HG03066 (cell line): ENCODE data around the gene CLIP1.
"Not testable (repeated sequence)": the region's sequence is repeated elsewhere in the genome, so short reads cannot be mapped to it uniquely, and the experiment has no call there.

Experiments
- ATAC-seq: cut with Tn5 transposase; IDR thresholded peaks from one replicate; pipeline ENCODE4 v1.9.1; 2021; ENCODE audit warnings: low read depth; ENCODE audit not compliant: unreplicated experiment

The CLIP1 gene

GRCh38 chr12:122437656-122438121 lies 15.2 kb upstream of the CLIP1 start:
- ATAC-seq, result no peak

GRCh38 chr12:122435186-122435585 lies 12.7 kb upstream of the CLIP1 start:
- ATAC-seq, result no peak

- ATAC-seq, result not testable (repeated sequence)
Measured at GRCh38 chr12:122429043-122429442, 6.6 kb upstream of the CLIP1 start.

DNA sequence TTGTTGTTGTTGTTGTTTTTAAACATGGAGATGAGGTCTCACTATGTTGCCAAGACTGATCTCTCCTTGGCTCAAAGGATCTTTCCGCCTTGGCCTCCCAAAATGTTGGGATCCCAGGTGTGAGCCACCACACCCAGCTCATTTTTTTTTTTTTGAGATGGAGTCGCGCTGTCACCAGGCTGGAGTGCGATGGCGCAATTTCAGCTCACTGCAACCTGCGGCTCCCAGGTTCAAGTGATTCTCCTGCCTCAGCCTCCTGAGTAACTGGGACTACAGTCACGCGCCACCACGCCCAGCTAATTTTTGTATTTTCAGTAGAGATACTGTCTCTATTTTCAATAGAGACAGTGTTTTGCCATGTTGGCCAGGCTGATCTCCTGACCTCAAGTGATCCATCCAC lies 4.9 kb upstream of the CLIP1 start:
- no peak for ATAC-seq

- no peak for ATAC-seq
Measured at GRCh38 chr12:122423258-122424165, 1.0 kb upstream of the CLIP1 start.

DNA sequence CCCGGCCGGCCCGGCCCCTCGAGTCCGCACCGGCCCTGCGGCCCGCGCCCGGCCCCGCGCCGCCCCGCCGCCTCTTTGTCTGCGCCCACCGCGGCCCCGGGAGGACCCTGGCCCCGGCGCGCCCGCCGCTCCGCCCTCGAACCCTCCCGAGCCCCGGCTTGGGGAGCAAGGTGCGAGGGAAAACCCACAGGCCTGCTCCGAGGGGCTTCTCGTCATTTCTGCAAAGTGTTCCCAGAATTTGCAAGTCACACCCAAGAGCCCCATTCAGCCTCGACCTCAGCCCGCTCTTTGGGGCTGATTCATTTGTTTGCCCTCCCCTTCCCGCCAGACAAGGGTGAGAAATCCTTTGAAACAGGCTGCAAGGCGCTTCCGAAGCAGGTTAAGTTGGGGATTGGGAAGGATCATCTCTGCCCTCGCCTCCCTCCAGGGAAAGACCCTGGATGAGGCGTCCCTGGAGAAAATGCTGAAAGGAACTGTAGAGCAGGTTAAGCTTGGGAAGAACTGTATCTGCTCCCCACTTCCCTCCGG lies 325 bp upstream of the CLIP1 start:
- ATAC-seq, result no peak

DNA sequence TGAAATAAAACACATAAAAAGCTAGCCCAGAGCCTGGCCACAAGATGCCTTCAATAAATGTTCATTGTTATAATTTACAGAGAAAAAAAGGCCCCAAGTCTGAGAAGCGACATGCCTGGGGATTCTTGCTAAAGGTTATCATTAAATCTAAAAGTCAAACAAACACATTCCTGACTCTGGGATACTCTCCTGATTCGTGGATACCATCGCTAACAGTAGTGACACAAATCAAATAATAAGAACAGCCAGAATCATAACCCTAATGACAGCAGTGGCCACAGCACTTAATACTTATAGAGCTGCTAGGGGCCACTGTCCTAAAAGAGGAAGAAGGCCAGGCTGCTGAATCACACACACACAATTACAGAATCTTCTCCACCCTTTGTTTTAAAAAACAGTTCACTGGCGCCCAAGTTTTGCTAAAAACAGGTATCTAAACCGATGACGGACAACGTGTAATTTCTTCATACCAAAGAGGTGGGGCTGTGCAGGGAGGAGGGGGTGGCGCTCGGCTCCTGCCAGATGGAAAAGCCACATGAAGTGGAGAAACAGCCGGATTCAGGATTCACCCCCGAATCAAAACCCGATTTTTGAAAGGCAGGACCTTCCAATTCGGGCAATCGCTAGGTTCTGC lies 1.2 kb downstream of the CLIP1 start:
- no peak for ATAC-seq

DNA sequence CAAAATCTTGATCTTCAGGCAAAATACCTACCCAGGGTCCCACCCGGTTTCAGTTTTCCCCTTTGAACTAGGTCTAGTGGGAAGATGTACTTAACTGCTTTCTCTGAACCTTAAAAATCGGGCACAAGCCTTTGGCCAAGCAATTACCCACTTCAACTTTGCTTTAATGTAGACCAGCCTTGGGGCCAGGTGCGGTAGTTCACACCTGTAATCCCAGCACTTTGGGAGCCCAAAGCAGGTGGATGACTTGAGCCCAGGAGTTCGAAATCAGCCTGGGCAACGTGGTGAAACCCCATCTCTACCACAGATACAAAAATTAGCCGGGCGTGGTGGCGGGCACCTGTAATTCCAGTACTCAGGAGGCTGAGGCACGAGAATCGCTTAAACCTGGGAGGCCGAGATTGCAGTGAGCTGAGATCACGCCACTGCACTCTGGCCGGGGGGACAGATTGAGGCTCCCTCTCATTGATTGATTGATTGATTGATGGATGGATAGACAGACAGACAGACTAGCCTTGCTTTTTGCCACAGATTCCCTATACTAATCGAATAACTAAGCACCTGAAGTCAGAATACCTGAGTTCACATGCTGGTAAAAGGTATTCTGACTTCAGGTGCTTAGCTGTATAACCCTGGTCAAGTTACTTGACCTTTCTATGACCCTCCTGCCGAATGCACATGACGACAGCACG lies 1.9 kb downstream of the CLIP1 start:
- ATAC-seq, result no peak

DNA sequence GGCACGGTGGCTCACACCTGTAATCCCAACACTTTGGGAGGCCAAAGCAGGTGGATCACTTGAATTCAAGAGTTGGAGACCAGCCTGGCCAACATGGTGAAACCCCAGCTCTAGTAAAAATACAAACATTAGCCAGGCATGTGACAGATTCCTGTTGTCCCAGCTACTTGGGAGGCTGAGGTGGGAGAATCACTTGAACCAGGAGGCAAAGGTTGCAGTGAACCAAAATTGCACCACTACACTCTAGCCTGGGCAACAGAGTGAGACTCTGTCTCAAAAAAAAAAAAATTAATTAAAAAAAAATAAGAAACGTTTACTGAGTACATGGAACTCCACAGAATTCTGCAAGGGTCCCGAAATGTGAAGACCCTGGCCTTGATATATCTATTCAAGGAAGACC lies 3.4 kb downstream of the CLIP1 start:
- not testable (repeated sequence) for ATAC-seq

DNA sequence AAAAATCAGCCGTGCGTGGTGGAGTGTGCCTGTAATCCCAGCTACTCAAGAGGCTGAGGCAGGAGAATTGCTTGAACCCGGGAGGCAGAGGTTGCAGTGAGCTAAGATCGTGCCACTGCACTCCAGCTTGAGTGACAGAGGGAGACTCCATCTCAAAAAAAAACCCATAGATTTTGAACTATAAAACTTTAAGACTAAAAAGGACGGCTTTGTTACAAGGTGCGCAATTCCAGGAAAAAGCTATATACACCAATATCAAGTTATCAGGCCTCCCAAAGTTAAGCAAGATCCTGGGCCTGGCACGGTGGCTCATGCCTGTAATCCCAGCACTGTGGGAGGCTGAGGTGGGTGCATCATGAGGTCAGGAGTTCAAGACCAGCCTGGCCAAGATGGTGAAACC lies 6.8 kb downstream of the CLIP1 start:
- ATAC-seq, result not testable (repeated sequence)

DNA sequence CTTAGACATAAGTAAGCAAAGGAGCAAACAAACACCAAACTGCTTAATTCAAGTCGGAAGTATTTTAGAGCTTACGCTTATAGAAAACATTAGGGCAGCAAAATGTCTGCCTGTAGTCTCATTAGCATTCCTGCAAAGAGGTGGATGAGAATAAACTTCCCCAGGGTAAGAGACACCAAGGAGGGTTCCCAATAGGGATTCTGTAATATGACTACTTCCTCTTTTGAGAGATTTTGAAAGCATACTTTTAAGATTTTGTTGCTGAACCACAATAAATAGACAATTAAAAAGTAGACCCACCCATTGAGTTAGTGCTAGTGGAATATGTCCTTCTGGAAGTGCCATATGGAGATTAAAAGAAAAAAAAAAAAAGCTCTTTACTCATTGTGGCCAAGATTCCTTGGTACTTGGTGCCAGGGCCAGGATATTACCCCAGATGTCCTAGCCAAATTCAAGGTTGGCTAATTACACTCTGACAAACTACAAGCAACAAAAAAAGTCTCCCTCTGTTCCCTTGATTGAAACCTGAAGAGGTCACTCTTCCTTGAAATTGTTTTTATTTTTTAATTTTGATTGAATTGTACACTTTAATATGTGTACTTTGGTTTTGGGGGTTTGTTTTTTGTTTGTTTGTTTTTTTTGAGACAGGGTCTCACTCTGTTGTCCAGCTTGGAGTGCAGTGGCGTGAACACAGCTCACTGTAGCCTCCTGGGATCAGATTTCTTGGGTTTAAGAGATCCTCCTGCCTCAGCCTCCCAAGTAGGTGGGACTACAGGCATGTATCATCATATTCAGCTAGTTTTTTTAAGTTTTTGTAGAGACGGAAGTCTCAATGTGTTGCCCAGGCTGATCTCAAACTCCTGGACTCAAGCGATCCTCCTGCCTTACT lies 8.7 kb downstream of the CLIP1 start:
- no peak for ATAC-seq

DNA sequence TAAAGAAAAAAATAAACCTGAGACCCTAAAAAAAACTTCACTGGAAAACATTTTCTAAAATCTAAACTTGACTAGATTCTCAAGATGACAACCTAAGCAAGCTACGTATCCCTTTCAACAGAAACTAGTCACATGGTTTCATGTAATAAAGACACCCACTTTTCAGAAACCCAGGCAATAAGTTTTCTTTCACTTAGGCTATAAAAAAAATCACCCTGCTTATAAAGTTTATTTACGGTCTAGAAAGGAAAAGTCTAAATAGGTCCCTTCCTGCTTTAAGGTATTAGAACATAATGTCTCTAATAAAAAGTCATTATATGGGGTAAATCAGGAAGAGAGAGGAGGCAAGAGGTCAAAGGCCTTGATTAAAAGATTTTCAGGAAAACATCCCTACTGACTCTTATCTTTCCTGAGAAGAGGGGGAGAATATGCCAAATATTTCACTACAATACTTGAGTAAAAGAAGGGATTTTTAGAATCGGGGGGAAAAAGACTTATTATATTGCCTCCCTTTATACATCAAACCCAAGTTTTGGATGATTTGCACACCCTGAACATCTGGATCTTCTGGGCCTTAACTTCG lies 9.5 kb downstream of the CLIP1 start:
- no peak for ATAC-seq

DNA sequence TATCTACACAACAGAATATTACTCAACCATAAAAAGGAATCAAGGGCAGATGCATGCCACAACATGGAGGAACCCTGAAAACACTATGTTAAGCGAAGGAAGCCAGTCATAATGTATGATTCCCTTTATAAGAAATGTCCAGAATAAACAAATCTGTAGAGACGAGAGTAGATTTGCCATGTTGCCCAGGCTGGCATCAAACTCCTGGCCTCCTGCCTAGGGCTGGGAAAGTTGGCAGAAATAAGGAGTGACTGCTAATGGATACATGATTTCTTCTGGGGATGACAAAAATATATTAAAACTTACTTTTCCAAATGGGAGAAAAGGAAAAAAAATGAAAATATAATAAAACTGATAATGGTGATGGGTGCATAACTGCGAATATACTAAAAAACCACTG lies 10.9 kb downstream of the CLIP1 start:
- no peak for ATAC-seq

DNA sequence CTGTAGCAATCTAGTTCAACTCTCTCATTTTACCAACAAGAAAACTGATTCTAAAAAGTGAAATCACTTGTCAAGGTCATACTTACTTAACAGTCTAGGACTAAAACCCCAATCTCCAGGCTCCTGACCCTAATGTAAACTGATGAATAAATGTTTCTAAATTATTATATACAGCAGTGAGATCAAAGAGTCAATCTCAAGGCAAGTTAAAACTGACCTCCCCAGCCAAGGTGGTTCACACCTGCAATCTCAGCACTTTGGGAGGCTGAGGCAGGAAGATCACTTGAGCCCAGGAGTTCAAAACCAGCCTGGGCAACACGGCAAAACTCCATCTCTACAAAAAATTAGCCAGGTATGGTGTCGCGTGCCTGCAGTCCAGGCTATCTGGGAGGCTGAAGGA lies 15.3 kb downstream of the CLIP1 start:
- ATAC-seq, result no peak

DNA sequence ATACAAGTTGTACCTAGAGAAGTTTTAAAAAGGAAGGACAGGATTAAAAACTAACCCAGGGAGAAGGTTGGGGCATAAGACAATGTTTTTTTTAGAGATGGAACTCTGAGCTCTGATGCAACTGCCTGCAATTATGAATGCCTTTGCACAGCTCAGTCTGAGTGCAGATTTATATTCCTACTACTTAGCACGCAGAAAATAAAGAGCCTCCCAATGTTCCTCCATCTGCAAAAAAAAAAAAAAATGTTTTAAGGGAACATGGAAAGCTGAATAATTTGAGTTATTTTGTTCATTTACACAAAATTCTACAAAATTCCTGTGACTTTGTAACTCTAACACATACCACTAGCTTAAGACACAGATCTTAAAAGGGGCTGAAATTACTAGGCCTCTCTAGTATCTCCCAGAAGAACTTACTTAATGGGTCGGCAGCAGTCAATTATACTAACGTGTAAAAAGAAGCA lies 15.7 kb downstream of the CLIP1 start:
- ATAC-seq, result no peak

GRCh38 chr12:122403831-122404230 lies 18.6 kb downstream of the CLIP1 start:
- no peak for ATAC-seq

- no peak for ATAC-seq
Measured at GRCh38 chr12:122403115-122403770, 19.2 kb downstream of the CLIP1 start.

DNA sequence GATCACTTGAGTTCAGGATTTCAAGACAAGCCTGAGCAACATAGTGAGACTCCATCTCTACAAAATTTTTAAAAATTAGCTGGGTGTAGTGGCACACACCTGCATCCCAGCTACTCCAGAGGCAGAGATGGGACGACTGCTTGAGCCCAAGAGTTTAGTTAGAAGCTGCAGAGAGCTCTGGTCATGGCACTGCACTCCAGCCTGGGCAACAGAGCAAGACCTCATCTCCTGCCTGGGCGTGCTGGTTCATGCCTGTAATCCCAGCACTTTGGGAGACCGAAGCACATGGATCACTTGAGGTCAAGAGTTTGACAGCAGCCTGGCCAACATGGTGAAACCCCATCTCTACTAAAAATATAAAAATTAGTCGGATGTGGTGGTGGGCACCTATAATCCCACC lies 20.2 kb downstream of the CLIP1 start:
- ATAC-seq, result no peak
